ENCODE data around the gene CRKL.
"Not testable (repeated sequence)": the region's sequence is repeated elsewhere in the genome, so short reads cannot be mapped to it uniquely, and the experiment has no call there.

The CRKL gene

DNA sequence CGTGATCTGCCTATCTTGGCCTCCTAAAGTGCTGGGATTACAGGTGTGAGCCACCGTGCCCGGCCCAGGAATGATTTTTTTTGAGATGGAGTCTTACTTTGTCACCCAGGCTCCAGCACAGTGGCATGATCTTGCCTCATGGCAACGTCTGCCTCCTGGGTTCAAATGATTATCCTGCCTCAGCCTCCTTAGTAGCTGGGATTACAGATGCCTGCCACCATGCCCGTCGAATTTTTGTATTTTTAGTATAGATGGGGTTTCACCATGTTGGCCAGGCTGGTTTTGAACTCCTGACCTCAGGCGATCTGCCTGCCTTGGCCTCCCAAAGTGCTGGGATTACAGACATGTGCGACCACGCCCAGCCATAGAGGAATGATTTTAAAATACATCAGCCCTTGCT is 17.8 kb downstream of the CRKL start:
- DNase-seq (ENCODE audit: low spot score) = not testable (repeated sequence)

DNA sequence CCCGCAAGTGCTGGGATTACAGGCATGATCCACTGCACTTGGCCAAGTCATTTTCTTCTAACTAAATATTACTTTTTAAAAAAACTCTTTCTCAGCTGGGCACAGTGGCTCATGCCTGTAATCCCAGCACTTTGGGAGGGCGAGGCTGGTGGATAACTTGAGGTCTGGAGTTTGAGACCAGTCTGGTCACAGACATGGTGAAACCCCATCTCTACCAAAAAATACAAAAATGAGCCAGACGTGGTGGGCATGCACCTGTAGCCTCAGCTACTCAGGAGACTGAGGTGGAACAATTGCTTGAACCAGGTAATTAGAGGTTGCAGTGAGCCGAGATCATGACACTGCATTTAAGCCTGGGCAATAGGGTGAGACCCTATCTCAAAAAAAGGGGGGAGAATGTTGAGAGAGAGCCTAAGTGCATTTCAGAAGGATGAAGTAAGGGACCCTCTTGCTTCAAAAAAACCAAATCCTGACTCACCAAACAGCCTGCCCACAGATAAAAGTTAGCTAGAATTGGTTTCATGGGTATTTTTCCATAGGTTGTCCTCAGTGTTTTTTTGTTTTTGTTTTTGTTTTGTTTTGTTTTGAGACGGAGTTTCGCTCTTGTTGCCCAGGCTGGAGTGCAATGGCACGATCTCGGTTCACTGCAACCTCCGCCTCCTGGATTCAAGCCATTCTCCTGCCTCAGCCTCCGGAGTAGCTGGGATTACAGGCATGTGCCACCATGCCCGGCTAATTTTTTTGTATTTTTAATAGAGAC is 18.8 kb downstream of the CRKL start:
- DNase-seq (ENCODE audit: low spot score) = not testable (repeated sequence)

DNA sequence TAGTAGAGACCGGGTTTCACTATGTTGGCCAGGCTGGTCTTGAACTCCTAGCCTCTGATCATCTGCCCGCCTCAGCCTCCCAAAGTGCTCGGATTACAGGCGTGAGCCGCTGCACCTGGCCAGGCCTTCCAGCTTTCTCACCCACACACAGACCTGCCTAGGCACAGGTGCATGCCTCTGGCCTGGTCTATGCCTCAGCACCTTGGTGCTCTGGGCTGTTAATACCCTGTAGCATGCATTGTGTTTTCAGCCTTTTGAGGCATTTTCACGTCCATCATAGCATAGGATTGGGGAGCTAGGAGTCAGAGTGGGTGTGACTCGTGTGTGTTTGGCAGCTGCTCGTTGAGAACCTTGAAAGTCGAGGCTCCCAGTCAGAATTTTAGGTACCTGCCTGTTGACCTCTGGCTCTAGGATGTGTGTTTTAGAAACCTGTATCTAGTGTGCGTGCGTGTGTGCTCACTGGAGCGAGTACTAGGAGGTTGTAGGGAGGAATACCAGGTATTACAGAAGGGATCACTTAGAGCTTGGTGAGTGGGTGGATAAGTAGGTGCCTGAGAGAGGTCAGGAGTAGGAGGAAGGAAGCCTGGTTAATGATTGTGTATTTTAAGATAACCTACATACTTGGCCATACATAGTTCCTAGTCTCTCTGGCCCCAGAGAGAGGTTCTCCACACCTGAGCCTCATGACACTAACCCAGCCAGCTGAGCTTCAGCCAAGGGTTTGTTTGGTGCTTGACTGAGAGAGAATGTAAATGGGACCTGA is 20.0 kb downstream of the CRKL start:
- no peak for DNase-seq (ENCODE audit: low spot score)

- DNase-seq (ENCODE audit: low spot score) = no peak
Observed at GRCh38 chr22:20937794-20938671, 20.8 kb downstream of the CRKL start.

- DNase-seq (ENCODE audit: low spot score) = not testable (repeated sequence)
Observed at GRCh38 chr22:20939457-20940185, 22.4 kb downstream of the CRKL start.

GRCh38 chr22:20940186-20940651 is 23.0 kb downstream of the CRKL start:
- DNase-seq (ENCODE audit: low spot score) = no peak

- no peak for DNase-seq (ENCODE audit: low spot score)
Observed at GRCh38 chr22:20940904-20941385, 23.7 kb downstream of the CRKL start.

DNA sequence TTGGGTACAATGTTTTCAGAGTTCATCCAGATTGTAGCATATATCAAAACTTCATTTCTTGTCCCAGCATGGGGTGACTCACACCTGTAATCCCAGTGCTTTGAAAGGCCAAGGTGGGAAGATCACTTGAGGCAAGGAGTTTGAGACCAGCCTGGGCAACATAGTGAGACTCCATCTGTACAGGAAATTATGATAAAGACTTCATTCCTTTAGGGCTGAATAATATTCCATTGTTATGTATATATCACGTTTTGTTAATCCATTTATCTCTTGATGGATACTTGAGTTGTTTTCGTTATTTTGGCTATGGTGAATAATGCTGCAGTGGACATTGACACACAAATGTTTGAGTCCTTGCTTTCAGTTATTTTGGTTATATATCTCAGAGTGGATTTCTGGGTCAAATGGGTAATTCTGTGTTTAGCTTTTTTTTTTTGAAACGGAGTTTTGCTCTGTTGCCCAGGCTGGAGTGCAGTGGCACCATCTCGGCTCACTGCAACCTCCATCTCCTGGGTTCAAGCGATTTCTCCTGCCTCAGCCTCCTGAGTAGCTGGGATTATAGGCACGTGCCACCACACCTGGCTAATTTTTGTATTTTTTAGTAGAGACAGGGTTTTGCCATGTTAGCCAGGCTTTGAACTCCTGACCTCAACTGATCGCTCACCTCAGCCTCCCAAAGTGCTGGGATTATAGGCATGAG is 25.1 kb downstream of the CRKL start:
- DNase-seq (ENCODE audit: low spot score) = not testable (repeated sequence)

- no peak for DNase-seq (ENCODE audit: low spot score)
Observed at GRCh38 chr22:20943104-20943933, 26.1 kb downstream of the CRKL start.

DNA sequence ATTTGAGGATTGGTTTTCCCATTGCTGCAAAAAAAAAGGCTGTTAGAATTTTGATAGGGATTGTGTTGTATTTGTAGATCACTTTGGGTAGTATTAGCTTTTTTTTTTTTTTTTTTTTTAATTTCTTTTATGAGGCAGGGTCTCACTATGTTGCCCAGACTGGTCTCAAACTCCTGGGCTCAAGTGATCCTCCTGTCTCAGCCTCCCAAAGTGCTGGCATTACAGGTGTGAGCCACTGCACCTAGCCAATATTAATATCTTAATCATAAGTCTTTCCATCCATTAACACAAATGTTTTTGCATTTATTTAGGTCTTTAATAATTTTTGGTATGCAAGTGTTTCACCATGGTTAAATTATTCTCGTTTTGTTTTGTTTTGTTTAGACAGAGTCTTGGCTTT is 26.8 kb downstream of the CRKL start:
- no peak for DNase-seq (ENCODE audit: low spot score)

- DNase-seq (ENCODE audit: low spot score) = no peak
Observed at GRCh38 chr22:20945578-20945934, 28.3 kb downstream of the CRKL start.

DNA sequence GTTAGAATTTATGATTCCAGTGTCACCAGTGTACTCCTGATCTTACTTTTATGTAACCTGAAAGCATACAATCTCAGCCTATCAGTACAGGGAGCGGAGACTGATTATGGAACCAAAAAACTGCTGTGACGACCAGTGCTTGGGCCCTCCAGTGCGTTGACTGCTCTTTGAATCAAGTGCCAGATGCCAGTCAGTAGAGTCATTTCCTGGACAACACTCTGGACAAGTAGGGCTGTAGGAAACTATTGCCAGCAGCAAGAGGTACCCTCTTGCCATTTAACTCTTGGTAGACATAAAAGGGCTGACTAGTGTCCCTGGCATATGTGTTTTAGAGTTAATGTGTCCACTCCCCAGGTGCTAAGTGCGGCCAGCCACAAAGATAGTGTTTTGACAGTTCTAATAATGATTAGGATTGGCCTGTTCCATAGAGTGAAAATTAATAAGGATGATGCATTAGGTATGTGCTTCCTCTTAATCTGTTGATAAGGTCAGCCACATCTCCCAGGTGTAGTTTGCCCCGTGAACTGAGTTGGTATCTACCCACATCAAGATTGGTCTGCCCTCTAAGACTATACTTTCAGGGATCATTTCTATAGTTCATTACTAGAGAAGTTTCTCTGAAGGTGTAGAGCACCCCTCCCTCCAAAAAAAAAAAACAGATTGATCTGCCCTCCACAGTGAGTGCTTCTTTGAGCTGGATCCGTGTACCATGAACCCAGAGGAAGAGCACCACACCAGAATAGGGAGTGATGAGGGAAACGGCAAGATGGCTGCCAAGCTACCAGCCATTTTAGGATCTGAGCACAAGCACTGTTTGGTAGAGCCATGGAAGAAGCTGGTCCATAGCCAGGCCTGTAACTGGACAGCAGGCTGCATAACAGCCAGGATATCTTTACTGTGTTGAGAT is 29.1 kb downstream of the CRKL start:
- no peak for DNase-seq (ENCODE audit: low spot score)

DNA sequence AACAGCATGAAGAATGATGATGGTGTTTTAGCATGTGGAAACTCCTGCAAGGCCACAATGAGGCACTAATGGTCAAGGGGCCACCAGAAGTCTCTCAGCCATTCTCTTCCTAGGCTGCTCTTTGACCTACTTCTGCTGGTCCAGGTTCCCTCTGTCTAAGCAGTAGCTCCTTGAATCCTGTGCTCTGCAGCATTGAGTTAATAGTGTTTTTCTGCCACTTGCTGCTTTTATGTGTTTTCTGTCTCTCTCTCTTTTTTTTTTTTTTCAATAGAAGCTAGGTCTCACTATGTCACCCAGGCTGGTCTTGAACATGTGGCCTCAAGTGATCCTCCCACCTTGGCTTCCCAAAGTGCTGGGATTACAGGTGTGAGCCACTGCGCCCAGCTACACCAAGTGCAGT is 29.8 kb downstream of the CRKL start:
- DNase-seq (ENCODE audit: low spot score) = no peak

DNA sequence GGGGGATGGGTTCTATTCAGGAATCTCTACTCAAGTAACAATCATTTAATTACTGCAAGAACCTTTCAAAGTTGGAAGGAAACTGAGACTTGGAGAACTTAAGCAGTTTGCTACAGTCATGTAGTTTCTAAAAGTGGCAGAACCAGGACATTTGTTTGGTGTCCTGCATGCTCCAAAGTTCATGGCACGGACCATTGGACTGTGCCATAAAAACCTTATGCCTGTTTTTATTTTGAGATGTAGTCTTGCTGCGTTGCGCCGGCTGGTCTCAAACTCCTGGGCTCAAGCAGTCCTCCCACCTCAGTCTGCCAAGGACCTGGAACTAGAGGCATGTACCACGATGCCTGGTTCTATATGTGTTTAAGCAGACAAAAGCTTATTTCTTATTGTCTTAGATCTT is 31.2 kb downstream of the CRKL start:
- DNase-seq (ENCODE audit: low spot score) = no peak

DNA sequence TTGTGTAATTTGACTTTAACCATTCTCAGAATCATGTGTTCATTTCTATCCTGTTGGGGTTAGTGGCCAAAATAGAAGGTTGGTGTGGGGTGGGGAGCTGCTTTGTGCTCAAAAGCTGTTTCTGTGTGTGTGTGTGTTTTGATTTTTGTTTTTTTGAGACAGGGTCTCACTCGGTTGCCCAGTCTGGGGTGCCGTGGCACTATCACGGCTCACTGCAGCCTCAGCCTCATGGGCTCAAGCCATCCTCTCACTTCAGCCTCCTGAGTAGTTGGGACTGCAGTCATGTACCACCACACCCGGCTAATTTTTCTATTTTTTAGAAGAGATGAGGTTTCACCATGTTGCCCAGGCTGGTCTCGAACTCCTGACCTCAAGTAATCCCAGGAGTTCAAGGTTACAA is 31.8 kb downstream of the CRKL start:
- DNase-seq (ENCODE audit: low spot score) = no peak

- DNase-seq (ENCODE audit: low spot score) = no peak
Observed at GRCh38 chr22:20949698-20950183, 32.5 kb downstream of the CRKL start.

- DNase-seq (ENCODE audit: low spot score) = no peak
Observed at GRCh38 chr22:20951151-20951931, 34.1 kb downstream of the CRKL start.

- DNase-seq (ENCODE audit: low spot score) = no peak
Observed at GRCh38 chr22:20951932-20952380, 34.7 kb downstream of the CRKL start.

Data from iPS-NIHi11 (cell line).